GM18507 (cell line): ENCODE measurements around the gene FLII.

Experiments used
- DNase-seq: peaks from one replicate; pipeline ENCODE4 v3.0.0; 2011; ENCODE audit warnings: low read depth; ENCODE audit not compliant: insufficient read length; ENCODE audit errors: extremely low spot score
- FAIRE-seq: peaks from 2 replicates; lab custom pipeline; 2011; peaks lifted over from hg19 to GRCh38; lab: Jason Lieb, UNC

Gene FLII

GRCh38 chr17:18261146-18261515 lies 2.6 kb upstream of the FLII start:
- FAIRE-seq (peak; percentile 36), DNase-seq (no peak)

- peak; percentile 96 for FAIRE-seq
- peak; percentile 97 for DNase-seq
These were observed 2.0 kb upstream of the FLII start, which contains the start of gene MIEF2 for GRCh38 chr17:18260332-18261145. TSS of gene MIEF2 (plus strand) at chr17:18260662. CDS start at chr17:18262721, 2,059 bp downstream.

- no peak for FAIRE-seq
- DNase-seq: no peak
These were observed 1.2 kb upstream of the FLII start for GRCh38 chr17:18259621-18260331.

- FAIRE-seq: peak; percentile 76
- DNase-seq: no peak
These were observed 569 bp downstream of the FLII start for GRCh38 chr17:18257982-18258355.

GRCh38 chr17:18257268-18257981 lies 1.1 kb downstream of the FLII start:
- FAIRE-seq: no peak
- DNase-seq: no peak

GRCh38 chr17:18256776-18257175 lies 1.8 kb downstream of the FLII start:
- DNase-seq: no peak
- no peak for FAIRE-seq

GRCh38 chr17:18256351-18256750 lies 2.2 kb downstream of the FLII start:
- no peak for FAIRE-seq
- DNase-seq: no peak

- no peak for FAIRE-seq
- no peak for DNase-seq
These were observed 3.5 kb downstream of the FLII start for GRCh38 chr17:18254888-18255649.

GRCh38 chr17:18253947-18254821 lies 4.4 kb downstream of the FLII start:
- FAIRE-seq (no peak), DNase-seq (no peak)

- FAIRE-seq: no peak
These were observed 5.2 kb downstream of the FLII start for GRCh38 chr17:18253187-18253884.

GRCh38 chr17:18252160-18252559 lies 6.4 kb downstream of the FLII start:
- no peak for DNase-seq
- FAIRE-seq: no peak

More at GRCh38 chr17:18253187-18253884, 5.2 kb downstream of the FLII start:
- DNase-seq: no peak

GRCh38 chr17:18251204-18251603 lies 7.3 kb downstream of the FLII start:
- FAIRE-seq: no peak
- DNase-seq: no peak

- FAIRE-seq (no peak), DNase-seq (no peak)
These were observed 7.8 kb downstream of the FLII start for GRCh38 chr17:18250708-18251107.

GRCh38 chr17:18250259-18250658 lies 8.3 kb downstream of the FLII start:
- DNase-seq (no peak), FAIRE-seq (no peak)

GRCh38 chr17:18248811-18249210 lies 9.7 kb downstream of the FLII start:
- no peak for DNase-seq
- no peak for FAIRE-seq

- DNase-seq: peak; percentile 87
- peak; percentile 84 for FAIRE-seq
These were observed 10.2 kb downstream of the FLII start for GRCh38 chr17:18248300-18248731.

- FAIRE-seq: no peak
- no peak for DNase-seq
These were observed 10.9 kb downstream of the FLII start for GRCh38 chr17:18247613-18248001.
